ENCODE data around the gene LGALSL. TPM values are rescaled to one million over a fixed set of nuclear protein-coding genes. Genes with fewer than 3 reads are reported as not detected.

LGALSL gene
- total RNA-seq, 4 donors from 2014 or later: 13.1 to 30.7 (median 18.1) TPM

- 94 to 100% methylated on average over 1 of the region's 1 CpG for WGBS, 2 donors (ENCODE audit: low coverage in 1 of 2)
- Histone ChIP-seq H3K4me3 (no peak overlapping the region), H3K4me1 (no peaks in the 10 kb centered on the region), H3K27me3 (no peaks in the 10 kb centered on the region), H3K9me3 (no peaks in the 10 kb centered on the region), H3K36me3 (no peaks in the 10 kb centered on the region), H3K27ac (no peak overlapping the region)
- in situ Hi-C loops (cut with MboI; ENCODE audit: low pct_ligation_motif_present in 1 of 4, low pct_unique_long_range_greater_than_20kb in 1 of 4, low sequenced_read_pairs in 3 of 4) (loop anchor here in 2 of 4 donors (10.0 to 25.0 kb wide), 2 partner anchors 444 to 461 kb away; no protein-coding TSS in a partner anchor), intact Hi-C loops (cut with DNase I; ENCODE audit: low total_unique reads) (no loop called here)
- no peak for DNase-seq
- TF ChIP-seq EP300 (IDR thresholded peaks at IDR 0.05; ENCODE audit: low read depth) (no peak), POLR2AphosphoS5 (IDR thresholded peaks at IDR 0.05) (no peak), POLR2A (IDR thresholded peaks at IDR 0.05) (no peak)
- TF ChIP-seq, protein P1, sequence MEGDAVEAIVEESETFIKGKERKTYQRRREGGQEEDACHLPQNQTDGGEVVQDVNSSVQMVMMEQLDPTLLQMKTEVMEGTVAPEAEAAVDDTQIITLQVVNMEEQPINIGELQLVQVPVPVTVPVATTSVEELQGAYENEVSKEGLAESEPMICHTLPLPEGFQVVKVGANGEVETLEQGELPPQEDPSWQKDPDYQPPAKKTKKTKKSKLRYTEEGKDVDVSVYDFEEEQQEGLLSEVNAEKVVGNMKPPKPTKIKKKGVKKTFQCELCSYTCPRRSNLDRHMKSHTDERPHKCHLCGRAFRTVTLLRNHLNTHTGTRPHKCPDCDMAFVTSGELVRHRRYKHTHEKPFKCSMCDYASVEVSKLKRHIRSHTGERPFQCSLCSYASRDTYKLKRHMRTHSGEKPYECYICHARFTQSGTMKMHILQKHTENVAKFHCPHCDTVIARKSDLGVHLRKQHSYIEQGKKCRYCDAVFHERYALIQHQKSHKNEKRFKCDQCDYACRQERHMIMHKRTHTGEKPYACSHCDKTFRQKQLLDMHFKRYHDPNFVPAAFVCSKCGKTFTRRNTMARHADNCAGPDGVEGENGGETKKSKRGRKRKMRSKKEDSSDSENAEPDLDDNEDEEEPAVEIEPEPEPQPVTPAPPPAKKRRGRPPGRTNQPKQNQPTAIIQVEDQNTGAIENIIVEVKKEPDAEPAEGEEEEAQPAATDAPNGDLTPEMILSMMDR (IDR thresholded peaks at IDR 0.05): no peak
Observed at GRCh38 chr2:64498438-64498837, 44.5 kb downstream of the LGALSL start.

DNA sequence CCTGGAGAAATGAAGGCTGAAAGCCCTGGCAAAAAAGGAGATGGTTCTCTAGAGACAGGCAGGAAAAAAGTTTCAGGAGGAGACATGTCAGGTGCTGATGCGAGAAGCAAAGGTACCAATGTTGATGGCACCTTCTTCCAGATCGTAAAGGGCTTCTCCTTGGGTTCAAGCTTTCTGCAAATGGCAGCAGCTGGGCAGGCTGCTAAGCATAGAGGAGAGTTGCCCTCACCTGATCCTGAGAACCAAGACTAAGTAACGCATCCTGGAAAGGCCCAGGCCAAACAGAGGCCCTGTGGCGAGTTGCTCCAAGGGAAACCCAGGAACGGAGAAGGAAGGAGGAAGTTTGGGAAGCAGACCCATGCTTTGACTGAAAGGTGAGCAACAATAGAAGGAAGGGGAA is 46.6 kb downstream of the LGALSL start:
- DNase-seq: no peak
- H3K4me3 ChIP-seq: no peak overlapping the region
- TF ChIP-seq POLR2AphosphoS5 (IDR thresholded peaks at IDR 0.05): no peak
- TF ChIP-seq EP300 (IDR thresholded peaks at IDR 0.05; ENCODE audit: low read depth): no peak
- TF ChIP-seq, protein P1 (IDR thresholded peaks at IDR 0.05): no peak
- TF ChIP-seq POLR2A (IDR thresholded peaks at IDR 0.05): no peak
- H3K36me3 ChIP-seq: no peaks in the 10 kb centered on the region
- H3K9me3 ChIP-seq: no peaks in the 10 kb centered on the region
- in situ Hi-C loops (cut with MboI; ENCODE audit: low pct_ligation_motif_present in 1 of 4, low pct_unique_long_range_greater_than_20kb in 1 of 4, low sequenced_read_pairs in 3 of 4) (no loop called here), intact Hi-C loops (cut with DNase I; ENCODE audit: low total_unique reads) (loop anchor here (10.0 kb wide), 1 partner anchor 456 kb away; no protein-coding TSS in a partner anchor)
- WGBS, 2 donors (ENCODE audit: low coverage in 1 of 2): 90 to 98% methylated on average over 4 to 5 of the region's 5 CpGs
- no peaks in the 10 kb centered on the region for H3K4me1 ChIP-seq
- H3K27me3 ChIP-seq: no peaks in the 10 kb centered on the region
- no peak overlapping the region for H3K27ac ChIP-seq

GRCh38 chr2:64501946-64502345 is 48.0 kb downstream of the LGALSL start:
- Histone ChIP-seq H3K36me3 (no peaks in the 10 kb centered on the region), H3K27ac (no peak overlapping the region), H3K9me3 (no peaks in the 10 kb centered on the region), H3K4me1 (no peaks in the 10 kb centered on the region), H3K27me3 (no peaks in the 10 kb centered on the region), H3K4me3 (no peak overlapping the region)
- intact Hi-C loops (cut with DNase I; ENCODE audit: low total_unique reads): loop anchor here (10.0 kb wide), 1 partner anchor 457 kb away; no protein-coding TSS in a partner anchor
- in situ Hi-C loops (cut with MboI; ENCODE audit: low pct_ligation_motif_present in 1 of 4, low pct_unique_long_range_greater_than_20kb in 1 of 4, low sequenced_read_pairs in 3 of 4): no loop called here
- TF ChIP-seq EP300 (IDR thresholded peaks at IDR 0.05; ENCODE audit: low read depth) (no peak), POLR2AphosphoS5 (IDR thresholded peaks at IDR 0.05) (no peak), POLR2A (IDR thresholded peaks at IDR 0.05) (no peak)
- TF ChIP-seq, protein P1 (IDR thresholded peaks at IDR 0.05): no peak
- no peak for DNase-seq
- 84 to 88% methylated on average over 1 of the region's 1 CpG for WGBS, 2 donors (ENCODE audit: low coverage in 1 of 2)

GRCh38 chr2:64502860-64503259 is 48.9 kb downstream of the LGALSL start:
- in situ Hi-C loops (cut with MboI; ENCODE audit: low pct_ligation_motif_present in 1 of 4, low pct_unique_long_range_greater_than_20kb in 1 of 4, low sequenced_read_pairs in 3 of 4) (no loop called here), intact Hi-C loops (cut with DNase I; ENCODE audit: low total_unique reads) (loop anchor here (10.0 kb wide), 1 partner anchor 458 kb away; no protein-coding TSS in a partner anchor)
- H3K9me3 ChIP-seq: no peaks in the 10 kb centered on the region
- no peaks in the 10 kb centered on the region for H3K27me3 ChIP-seq
- H3K27ac ChIP-seq: no peak overlapping the region
- no peaks in the 10 kb centered on the region for H3K36me3 ChIP-seq
- no peaks in the 10 kb centered on the region for H3K4me1 ChIP-seq
- no peak overlapping the region for H3K4me3 ChIP-seq
- DNase-seq: no peak
- 86 to 87% methylated on average over 3 to 4 of the region's 4 CpGs for WGBS, 2 donors (ENCODE audit: low coverage in 1 of 2)
- TF ChIP-seq POLR2A (IDR thresholded peaks at IDR 0.05) (no peak), EP300 (IDR thresholded peaks at IDR 0.05; ENCODE audit: low read depth) (no peak), POLR2AphosphoS5 (IDR thresholded peaks at IDR 0.05) (no peak)
- TF ChIP-seq, protein P1 (IDR thresholded peaks at IDR 0.05): no peak

Measured in transverse colon (tissue), 4 donors.